Ramos (cell line): ENCODE measurements around the gene NPIPB2.
"Not testable (repeated sequence)": the region's sequence is repeated elsewhere in the genome, so short reads cannot be mapped to it uniquely, and the experiment has no call there.

Experiments
- in situ Hi-C: fragments of 300-500 bp; cut with MboI; formaldehyde crosslinking; loops from one replicate; pipeline ENCODE4 v1.14.3; 2022; ENCODE audit warnings: low sequenced_read_pairs; ENCODE audit not compliant: unreplicated experiment

Gene NPIPB2

DNA sequence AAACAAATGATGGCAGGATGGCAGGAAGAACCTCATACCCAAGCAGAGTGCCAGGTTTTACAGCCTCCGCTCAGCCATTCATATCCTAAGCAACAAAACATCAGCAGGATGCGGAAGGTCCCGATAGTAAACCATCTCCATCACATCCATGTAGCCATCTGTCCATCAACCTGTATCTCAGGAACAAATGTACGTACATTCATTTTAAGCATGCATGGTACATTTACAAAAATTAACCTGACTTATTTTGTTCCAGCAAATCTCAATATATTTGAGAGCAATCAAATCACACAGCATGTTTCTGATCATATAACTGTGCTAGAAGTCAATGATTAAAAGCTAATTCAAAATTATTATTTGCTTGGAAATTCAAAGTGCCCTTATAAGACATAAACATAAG is at the start of gene NPIPB2:
Gene NPIPB2 (minus strand): TSS at position 101 of the 400 bp plus-strand sequence. CDS start 0 bp downstream, at position 101.
- in situ Hi-C loops, result not testable (repeated sequence)

DNA sequence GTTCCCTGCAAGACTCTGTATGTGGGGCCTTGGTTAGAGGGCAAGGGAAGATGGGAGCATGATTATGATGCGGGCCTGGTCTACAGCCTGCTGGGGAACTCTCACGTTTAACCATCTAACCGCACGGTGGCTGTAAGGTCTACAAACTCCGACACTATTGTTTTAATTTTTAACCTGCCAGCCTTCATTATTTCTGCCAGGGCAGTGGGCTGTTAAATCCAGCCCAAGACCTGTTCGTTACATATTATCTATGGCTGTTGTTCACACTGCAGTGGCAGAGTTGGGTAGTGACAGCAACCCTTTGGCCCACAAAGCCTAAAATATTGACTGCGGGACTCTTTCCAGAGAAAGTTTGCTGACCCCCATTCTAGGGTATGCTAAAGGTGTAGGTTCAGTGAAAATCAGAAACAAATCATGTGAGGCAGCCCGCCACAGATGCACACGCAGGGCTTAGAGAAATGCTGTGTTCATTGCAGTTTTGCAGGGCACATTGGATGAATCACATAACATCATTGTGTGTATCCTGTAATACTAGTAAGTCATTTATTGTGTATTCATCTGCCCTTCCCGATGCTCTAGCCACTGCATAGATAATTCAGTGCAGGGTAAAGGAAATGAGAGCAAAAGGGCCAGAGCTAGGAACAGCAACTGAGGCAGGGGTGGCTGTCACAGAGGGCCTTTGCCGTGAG is 49.0 kb upstream of the NPIPB2 start:
- in situ Hi-C loops, result no loop called here

DNA sequence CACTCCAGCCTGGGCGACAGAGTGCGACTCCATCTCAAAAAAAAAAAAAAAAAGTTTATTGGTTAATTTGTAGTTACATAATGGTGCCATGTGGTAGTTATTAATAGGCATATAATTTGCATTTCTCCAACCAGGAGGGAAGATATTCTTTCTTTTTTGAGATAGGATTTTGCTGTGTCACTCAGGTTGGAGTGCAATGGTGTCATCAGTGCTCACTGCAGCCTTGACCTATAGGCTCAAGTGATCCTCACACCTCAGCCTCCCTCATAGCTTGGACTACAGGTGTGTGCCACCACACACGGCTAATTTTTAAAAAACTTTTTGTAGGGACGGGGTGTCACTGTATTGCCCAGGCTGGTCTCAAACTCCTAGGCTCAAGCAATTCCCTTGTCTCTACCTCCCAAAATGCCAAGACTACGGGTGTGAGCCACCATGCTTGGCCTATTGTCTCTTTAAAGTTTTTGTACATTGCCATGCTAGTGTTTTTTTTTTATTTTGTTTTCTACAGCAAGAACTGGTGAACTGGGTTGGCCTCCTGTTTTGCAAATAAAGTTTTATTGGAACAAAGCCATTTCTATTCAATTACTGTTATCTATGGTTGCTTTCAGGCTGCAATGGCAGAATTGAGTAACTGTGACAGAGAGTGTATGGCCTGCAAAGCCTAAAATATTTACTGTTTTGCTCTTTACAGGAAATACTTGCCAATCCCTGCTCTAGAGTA is 46.6 kb upstream of the NPIPB2 start:
- in situ Hi-C loops, result no loop called here

DNA sequence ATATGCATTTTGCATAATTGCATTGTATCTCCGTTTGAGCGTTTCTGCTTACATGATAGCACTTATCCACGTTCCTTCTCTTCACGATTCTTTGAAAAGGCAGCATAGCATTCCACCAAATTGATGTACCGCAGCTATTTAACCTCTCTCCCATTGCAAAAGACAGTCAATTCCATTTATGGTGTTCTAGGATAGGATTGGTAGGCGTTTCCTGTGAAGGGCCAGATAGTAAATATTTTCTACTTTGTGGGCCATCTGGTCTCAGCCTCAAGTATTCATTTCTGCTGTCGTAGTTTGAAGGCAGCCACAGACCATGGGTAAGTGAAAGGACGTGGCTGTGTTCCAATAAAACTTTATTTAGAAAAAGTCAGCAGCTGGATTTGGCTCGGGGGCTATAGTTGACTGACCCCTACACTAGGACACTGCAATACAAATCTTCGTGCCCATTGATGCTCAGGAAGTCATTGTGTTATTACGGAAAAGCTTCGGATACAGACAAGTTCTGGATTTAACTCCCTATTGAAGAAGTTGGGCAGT is 44.7 kb upstream of the NPIPB2 start:
- in situ Hi-C loops, result no loop called here

DNA sequence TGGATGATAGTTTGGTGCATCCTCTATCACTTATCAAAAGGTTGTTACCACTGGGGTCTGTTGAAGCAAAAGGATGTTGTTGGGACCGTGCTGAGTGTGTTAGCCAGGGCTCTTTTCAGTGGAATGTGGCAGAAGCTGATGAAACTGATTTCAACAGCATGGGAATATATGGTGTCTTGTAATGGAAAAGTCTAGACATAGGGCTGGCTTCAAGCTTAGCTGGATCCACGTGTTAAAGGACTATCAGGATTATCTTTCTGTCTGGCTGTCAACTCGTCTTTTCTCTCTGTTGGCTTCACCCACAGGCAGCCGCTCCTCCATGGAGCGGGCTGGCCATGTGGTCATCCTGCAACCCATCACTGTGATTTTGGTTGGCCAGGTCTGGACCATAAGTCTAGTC is 43.4 kb upstream of the NPIPB2 start:
- in situ Hi-C loops, result no loop called here

- in situ Hi-C loops, result no loop called here
These were observed 38.4 kb upstream of the NPIPB2 start for GRCh38 chr16:11980136-11980844.

DNA sequence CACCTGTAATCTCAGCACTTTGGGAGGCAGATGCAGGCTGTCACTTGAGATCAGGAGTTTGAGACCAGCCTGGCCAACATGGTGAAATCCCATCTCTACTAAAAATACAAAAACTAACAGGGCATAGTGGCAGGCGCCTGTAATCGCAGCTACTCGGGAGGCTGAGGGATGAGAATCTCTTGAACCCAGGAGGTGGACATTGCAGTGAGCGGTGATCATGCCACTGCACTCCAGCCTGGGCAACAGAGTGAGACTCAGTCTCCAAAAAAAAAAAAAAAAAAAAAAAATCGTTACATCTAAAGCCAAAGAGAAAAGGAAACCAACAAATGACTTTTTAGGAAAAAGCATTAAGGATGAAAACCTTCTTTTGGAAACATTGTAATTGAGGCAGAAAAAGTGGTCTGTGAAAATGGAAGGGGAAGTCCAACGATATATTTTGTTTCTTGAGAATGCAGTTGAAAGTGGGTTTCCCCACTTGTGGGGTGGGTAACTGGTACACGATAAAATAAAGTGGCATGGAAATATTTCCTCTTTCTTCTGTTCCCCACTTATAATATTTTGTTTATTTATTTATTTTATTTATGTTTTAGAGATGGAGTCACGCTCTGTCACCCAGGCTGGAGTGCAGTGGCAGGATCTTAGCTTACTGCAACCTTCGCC is 37.3 kb upstream of the NPIPB2 start:
- in situ Hi-C loops, result no loop called here

- in situ Hi-C loops, result no loop called here
These were observed 36.2 kb upstream of the NPIPB2 start for GRCh38 chr16:11978080-11978479.

GRCh38 chr16:11977376-11978041 is 35.7 kb upstream of the NPIPB2 start:
- in situ Hi-C loops, result no loop called here

DNA sequence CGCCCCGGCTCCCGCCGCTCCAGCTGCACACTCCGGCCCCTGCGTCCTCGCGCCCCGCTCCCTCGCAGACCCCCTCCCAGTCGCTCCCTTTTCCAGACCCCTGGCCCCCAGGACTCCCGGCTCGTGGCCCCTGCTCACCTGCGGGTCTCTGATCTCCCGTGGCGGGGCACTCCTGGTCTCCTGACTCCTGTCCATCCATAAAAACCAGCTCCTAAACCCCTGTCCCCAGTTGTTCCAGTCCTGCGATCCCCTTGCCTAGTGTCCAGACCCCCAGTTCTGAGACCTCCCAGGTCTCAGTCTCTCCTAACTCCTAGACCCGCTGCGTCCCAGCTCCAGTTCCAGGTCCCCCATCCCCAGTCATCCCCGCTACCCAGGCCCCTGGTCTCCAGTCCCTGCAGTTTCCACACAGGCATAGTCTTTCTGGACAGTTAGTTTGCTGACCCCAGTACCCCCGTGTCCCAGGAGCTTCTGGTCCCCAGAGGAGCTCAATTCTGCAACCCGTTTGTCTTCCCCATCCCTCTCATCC is 35.1 kb upstream of the NPIPB2 start:
- in situ Hi-C loops, result no loop called here

GRCh38 chr16:11973070-11973469 is 31.2 kb upstream of the NPIPB2 start:
- in situ Hi-C loops, result loop anchor here (25.0 kb wide), 2 partner anchors 589 to 661 kb away; no protein-coding TSS in a partner anchor

DNA sequence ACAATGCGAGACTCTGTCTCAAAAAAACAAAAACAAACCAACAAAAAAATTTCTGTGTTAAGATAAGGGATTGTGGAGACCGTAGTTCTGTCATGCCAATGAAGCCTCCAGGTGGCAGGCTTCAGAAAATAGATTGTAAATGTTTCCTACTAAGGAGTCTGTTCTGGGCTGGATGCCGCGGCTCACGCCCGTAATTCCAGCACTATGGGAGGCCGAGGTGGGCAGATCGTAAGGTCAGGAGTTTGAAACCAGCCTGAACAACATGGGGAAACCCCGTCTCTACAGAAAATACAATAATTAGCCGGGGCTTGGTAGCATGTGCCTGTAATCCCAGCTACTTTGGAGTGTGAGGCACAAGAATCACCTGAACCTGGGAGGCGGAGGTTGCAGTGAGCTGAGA is 30.3 kb upstream of the NPIPB2 start:
- in situ Hi-C loops, result loop anchor here (25.0 kb wide), 2 partner anchors 590 to 660 kb away; no protein-coding TSS in a partner anchor

DNA sequence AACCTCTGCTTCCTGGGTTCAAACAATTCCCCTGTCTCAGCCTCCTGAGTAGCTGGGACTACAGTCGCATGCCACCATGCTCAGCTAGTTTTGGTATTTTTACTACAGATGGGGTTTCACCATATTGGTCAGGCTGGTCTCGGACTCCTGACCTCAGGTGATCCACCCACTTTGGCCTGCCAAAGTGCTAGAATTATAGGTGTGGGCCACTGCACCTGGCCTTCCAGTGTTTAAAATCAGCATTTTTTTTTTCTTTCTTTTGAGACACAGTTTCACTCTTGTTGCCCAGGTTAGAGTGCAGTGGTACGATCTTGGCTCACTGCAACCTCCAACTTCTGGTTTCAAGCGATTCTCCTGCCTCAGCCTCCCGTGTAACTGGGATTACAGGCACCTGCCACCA is 28.4 kb upstream of the NPIPB2 start:
- in situ Hi-C loops, result loop anchor here (25.0 kb wide), 2 partner anchors 592 to 658 kb away; no protein-coding TSS in a partner anchor

DNA sequence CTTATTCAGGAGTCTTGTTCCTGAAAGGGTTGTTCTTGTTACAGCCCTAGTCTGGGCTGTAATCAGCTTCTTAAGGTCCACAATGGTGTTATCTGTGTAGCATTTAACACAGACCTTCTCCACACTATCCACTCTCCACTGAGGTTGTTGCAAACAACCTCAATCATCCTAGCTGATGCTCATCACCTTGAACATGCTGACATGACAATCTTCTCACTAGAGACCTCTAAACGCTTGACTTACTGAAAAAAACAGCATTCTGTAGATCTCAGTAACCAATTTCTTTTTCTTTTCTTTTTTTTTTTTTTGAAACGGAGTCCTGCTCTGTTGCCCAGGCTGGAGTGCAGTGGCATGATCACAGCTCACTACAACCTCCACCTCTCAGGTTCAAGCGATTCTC is 26.7 kb upstream of the NPIPB2 start:
- in situ Hi-C loops, result loop anchor here (10.0 to 25.0 kb wide), 3 partner anchors 356 to 656 kb away; no protein-coding TSS in a partner anchor

DNA sequence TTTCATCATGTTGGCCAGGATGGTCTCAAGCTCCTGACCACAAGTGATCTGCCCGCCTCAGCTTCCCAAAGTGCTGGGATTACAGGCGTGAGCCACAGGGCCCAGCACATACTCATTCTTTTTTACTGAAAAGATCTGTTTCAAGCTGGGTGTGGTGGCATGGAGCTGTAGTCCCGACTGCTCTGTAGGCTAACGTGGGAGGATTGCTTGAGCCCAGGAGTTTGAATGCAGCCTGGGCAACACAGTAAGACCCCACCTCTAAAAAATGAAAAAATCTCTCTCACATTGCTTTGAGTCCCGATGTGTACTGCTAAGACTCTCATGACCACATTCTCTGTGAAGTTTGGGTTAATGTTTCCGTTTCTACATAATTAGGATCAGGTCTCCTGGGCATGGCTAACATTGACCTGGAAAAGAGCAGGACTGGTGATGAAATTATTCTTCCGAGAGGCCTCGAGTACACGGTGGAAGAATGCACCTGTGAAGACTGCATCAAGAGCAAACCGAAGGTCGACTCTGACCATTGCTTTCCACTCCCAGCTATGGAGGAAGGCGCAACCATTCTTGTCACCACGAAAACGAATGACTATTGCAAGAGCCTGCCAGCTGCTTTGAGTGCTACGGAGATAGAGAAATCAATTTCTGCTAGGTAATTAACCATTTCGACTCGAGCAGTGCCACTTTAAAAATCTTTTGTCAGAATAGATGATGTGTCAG is 25.5 kb upstream of the NPIPB2 start:
- in situ Hi-C loops, result loop anchor here (10.0 to 25.0 kb wide), 3 partner anchors 357 to 655 kb away; no protein-coding TSS in a partner anchor

DNA sequence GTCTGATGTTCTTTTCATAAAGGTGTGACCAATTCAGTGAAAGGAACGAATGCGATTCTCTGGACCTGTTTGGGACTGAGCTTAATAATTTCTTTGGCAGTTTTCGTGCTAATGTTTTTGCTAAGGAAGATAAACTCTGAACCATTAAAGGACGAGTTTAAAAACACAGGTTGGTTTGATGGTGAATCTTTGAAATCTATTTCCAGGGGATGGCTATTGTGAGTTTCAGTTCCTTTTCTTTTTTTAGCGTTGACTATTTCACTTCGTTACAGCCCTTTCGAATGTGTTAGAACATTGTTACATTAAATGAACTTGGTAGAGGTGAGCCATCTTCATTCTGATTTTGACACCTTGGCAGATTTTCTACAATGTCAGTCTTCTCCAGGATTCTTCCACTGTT is 24.3 kb upstream of the NPIPB2 start:
- in situ Hi-C loops, result loop anchor here (10.0 to 25.0 kb wide), 3 partner anchors 359 to 654 kb away; no protein-coding TSS in a partner anchor

DNA sequence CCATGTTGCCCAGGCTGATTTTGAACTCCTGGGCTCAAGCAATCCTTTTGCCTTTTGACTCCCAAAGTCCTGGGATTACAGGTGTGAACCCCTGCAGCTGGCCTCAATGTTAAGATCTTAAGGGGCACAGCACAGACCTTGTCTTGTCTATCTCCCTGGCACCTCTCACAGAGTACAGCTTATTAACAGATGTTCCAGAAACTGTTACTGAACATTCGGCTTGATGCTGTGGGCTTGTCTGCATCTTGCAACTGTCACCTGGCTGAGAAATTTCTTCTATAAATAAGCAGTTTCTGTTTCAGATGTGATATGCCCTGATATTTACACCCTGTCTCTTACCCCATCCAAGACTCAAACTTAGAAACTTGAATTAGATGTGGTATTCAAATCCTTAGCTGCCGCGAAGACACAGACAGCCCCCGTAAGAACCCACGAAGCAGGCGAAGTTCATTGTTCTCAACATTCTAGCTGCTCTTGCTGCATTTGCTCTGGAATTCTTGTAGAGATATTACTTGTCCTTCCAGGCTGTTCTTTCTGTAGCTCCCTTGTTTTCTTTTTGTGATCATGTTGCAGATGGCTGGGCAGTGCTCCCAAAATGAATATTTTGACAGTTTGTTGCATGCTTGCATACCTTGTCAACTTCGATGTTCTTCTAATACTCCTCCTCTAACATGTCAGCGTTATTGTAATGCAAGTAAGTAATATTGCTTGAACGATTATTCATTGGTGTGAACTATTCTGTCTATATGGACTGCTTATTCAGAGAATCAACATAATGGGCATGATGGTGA is 23.1 kb upstream of the NPIPB2 start, which contains the start of gene TNFRSF17:
Gene TNFRSF17 (plus strand): TSS at position 450 of the 791 bp plus-strand sequence. CDS start 115 bp downstream, at position 565.
- in situ Hi-C loops, result loop anchor here (10.0 to 25.0 kb wide), 3 partner anchors 360 to 653 kb away; no protein-coding TSS in a partner anchor
